CD4-positive, alpha-beta T cell treated with Interleukin-17A for 4 hours (primary cell): ENCODE results near the gene ADAMTS5.

Source experiments
- DNase-seq: peaks from one replicate; pipeline ENCODE4 v3.0.0-alpha.2; 2020; ENCODE audit warnings: mixed read lengths

Gene ADAMTS5

DNA sequence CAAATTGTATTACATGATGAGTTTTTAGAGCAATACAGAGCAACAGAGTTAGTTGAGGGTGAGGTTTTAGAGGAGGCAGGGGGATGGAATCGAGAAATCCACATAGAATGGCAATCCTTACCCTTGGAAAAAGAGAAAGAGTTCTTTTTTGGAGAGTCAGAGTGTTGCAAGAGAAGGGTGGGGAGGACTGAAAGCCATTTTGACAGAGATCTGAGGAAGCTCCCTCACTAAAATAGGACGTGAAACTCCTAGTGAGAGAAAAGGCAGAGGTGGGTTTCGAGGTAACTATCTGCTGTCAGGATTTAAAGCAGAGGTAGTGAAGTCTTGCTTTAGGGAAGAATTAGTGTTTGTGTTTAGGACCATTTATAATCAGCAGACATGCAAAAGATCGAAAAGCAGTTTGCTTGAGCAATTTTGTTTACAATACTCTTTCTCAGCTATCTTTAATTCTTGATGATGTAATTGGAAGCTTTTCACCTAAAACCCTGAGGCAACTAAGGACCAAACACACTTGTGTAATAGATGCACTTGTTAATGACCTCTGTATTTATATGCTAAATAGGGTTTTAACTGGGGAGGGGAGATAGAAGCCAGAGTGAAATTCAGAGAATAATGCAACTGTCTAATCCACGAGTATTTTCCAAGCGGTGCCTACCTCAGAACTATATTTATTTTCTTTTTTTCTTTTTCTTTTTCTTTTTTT is 20.0 kb downstream of the ADAMTS5 start:
- DNase-seq, result no peak

DNA sequence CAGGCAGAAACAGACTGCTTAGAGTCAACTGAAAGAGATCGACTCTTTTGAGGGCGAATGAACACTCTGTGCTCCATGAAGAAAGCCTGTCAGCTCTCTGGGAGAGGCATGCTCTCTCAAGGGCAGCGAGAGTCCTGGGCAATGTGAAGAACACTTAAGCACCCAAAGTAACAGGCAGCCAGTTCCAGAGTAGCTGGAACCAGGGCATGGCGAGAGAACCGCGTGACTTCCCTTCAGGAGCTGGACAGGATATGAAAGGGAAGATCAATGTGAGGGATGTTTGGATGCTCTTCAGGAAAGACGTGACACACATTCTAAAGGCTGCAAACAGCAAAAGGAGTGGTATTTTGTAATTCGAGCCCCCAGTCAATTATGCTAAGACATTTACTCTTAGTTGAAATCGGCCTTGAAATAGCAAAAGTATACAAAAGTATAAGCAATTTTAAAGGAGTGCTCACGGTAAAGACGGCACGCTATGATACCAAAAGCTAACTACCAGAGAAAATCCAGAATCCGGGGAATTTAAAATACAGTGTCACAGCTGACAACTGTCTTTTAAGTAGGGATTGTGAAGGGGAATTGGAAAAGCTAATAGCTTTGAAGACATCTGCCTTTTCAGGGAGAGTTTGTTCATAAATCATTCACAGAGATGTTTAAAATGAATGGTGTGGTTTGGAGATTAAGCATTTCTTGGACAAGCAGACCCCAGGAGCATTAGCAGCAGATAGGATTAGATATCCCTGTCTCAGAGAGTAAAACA is 20.8 kb downstream of the ADAMTS5 start:
- DNase-seq, result no peak

DNA sequence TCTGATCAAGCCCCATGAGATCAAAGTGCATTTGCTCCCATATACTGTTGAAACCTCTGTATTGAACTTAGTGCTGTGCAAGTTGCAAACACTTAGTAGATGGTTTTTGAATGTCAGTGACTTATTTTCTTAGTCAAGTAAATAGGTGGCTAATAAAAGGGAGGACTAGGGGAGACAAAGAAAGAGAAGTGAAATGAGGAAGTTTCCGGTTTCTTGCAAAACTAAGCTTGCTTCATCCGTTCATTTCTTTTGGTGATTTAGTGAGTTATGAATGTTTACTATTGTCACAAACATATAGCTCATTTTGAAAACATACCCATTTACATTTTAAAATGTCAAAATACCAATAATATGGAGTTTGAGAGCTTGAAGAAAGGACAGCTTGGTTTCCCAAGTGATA is 23.0 kb downstream of the ADAMTS5 start:
- DNase-seq, result no peak

DNA sequence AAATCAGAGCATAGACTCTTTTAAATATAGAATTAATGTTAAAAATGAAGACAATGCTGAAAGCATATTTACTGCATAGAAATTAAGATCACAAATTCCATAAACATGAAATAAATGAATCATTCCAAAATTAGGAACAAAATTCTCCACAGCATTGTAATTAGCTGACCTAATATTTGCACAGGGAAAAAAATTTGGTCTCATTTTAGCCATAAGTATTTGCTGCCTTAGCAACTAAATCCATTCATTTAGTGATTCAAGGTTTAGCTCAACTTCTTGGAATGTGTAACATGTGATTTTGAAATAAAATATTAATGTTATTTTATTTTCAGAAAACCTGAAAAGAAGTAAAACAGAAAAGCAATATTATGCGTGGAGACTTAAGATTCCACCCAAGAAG is 25.5 kb downstream of the ADAMTS5 start:
- DNase-seq, result no peak

DNA sequence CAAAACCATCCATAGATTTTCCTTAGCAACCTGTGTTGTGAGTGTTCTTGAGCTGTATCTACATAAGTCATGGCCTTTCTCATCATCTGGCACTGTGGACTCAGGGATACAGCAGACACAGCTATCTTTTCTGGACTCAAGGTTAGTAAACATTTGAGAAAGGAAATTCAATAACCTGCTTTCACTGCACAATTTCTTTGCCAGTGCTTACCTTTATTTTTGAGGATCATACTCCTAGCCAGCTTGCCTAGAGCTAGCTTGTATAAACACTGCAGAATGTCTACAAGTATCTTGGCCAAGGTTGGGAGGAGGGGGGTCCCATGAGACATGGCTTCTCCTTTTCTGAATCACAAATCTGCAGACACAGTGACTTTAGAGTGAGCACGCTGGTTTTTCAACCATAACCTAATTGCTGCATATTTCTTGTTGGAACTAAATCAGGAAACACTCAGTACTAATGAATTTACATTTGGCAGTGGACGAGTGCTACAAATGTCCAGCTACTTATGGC is 27.2 kb downstream of the ADAMTS5 start:
- DNase-seq, result no peak

DNA sequence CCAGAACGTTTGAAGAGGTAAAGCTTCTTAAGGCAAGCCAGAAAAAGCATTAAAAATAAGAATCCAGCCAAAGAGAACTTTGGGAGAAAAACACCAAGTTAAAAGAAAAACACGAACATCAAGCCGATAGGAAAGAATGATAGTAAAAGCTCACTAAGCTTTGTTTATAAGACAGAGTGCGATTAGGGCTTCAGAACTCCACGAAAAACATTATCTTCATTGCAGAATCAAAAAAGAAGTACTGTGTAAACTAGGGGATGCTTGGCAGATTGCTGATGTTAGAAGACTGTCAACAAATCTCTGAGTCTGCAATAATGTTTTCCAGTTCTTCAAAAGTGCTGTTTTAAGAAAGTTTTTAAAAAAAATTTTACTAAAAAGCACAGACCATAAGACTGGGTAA is 30.2 kb downstream of the ADAMTS5 start:
- no peak for DNase-seq

DNA sequence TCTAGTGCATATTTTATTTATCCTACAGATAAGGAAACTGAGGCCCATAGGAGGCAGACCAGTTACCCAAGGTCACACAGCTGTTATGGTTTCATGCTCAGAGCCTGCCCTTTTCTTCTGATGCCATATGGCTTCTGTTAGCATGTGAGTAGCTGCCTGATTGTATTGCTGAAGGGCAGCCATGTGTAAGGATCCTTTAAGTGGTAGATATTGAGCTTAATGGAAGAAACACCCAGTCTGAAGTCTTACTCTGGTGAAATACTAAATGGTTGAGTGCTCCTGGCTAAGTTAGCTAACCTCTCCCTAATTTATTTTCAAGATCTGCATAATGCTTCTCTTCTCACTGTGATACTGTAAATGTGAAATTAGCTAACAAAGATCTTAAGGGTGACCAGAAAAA is 30.9 kb downstream of the ADAMTS5 start:
- DNase-seq, result no peak

DNA sequence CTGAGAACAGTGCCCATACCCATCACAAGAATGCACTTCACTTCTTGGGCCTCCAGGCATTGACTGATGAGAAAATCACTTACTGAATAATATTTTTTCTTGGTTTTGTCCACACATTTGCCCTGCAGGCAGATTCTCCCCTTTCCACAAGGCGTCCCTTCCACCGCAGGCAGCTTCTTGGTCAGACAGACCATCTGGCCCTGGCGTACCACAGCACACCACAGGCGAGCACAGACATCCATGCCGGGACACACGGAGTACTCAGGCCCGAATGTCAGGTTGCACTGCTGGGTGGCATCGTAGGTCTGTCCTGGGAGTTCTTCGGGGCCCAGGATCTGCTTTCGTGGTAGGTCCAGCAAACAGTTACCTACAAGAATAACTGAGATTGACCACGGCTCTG is 32.5 kb downstream of the ADAMTS5 start:
- DNase-seq, result no peak

DNA sequence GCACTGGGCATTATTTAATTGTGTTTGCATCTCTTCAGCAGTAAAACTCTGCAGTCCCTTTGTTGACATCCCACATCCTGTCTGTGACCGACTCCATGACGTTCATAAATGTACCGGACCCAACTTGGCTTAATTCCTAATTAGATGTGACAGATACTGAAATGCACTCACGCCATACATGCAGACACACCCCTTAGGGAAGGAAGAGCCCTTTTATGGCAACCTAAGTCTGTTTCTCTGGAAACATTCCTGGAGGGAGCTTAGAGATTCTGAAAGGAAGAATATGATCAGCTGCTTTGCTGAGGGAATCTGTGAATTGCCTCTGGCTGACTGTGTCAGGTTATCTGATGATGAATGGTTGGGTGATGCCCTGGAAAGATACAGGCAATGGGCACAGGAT is 33.4 kb downstream of the ADAMTS5 start:
- DNase-seq, result no peak

DNA sequence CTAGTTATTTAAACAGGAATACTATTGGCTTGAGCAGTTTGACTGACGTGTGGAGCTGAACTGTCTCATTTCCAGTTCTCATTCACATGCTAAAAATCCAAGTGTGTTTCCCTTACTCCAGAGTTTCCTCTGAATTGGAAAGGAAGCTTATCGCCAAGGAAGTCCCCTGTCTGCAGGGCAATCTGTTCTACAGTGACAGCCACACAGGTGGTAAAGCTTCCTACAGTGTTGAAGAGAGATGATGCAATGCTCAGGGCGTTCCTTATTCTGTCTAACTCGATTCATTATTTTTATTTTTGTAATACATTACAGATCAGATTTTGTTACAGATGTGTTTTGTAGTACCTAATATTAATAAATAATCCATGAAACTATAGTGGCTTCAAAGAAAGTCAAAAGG is 41.3 kb downstream of the ADAMTS5 start:
- DNase-seq, result no peak

DNA sequence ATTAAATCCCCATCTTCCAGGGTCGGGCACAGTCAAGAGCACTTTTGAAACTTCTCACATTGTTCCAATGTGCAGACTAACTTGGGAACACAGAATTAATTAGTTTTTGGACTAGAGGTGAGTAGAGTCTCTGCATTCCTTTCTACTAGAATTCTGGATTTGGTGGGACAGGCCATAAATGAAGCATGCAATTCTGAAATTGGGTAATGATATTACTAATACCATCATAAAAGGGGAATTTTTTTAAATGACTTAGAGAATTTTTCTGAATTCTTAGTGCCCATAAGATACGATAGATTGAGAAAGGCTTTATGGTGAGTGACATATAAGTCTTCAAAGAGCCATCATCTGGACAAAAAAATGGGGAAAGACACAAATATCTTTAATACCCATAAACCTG is 41.8 kb downstream of the ADAMTS5 start:
- DNase-seq, result no peak

DNA sequence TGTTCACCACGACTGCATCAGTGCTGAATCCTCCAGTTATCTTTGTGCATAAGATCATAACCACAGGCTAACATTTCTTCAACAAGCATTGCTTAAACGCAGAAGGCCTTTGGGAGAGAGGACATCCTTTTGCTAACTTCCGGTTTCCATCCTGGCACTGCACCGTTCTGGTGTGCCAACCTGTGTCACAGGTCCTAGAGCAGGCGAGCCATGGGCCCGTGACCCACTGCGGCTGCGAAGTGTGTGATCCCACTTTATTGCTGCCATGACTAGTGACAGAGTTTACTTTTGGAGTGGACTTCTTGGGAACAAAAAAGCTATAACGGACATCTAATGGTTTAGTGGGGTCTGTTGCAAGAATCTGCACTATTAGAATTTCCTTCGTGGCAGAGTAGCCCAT is 42.9 kb downstream of the ADAMTS5 start:
- no peak for DNase-seq

DNA sequence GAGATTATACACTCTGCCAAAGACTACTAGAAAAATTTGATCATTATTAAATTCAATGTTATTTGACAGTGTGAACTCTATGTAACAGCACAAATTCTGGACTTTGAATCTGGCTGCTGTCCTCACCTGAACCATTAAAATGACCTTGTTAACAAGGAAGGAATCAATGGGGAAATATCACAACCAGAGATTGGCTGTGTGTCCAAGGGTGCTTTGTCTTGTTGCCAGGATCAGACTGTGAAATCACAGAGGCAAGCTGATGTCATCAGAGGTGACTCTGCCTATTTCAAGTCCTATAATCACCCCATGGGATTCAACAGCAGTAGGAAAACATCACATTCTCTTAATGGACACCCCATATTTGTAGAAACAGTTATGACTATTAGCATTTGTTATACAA is 46.8 kb downstream of the ADAMTS5 start:
- DNase-seq, result no peak

DNA sequence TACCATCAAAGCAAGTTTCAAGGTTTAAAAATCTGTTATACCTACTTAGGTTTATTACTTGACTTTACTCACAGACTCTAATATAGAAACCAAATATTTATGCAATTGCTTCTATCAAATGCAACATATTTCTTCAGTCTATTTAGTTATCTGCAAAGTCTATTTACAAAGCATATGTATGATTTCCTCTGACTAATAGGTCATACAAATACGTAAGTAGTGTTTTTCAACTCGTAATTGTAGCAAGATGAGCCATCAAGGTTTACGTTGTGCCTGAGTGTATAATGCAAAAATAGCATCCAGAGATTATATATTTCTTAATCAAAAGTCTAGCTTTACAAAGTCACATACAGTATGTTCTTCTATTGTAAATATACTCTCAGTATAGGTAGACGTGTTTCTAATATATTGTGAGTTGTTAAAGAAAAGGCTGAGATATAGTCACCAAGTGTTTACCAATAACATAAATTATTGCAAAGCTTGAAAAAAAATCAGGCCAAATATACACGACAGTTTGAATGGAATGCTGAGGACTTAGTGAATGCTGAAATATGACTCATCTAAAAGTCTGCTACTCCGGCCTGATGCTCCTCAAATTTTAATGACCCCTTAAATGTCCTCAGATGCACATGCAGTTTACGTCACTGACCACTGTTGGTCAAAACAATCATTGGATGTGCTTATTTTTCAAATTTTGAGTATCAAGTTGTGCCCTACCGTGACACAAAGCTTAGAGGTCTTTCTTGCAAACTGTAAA is 48.4 kb downstream of the ADAMTS5 start:
- no peak for DNase-seq

DNA sequence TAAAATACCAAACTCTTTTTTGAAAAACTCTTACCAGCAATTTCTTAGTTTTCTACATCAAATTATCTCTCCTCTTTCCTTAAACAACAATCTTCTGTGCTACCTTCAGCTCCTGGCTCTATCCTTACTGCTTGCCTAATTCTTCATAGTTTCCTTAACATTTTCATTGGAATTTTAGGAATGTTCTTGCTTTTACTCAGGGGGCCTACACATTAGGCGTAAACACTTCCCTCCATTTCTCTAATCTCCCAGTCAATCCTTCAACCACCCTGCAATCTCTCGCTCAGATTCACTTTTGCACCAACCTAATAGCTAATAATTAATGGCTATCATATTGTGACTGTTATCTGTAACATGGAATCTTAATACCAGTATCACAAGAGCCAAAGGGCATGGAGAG is 50.1 kb downstream of the ADAMTS5 start:
- no peak for DNase-seq

DNA sequence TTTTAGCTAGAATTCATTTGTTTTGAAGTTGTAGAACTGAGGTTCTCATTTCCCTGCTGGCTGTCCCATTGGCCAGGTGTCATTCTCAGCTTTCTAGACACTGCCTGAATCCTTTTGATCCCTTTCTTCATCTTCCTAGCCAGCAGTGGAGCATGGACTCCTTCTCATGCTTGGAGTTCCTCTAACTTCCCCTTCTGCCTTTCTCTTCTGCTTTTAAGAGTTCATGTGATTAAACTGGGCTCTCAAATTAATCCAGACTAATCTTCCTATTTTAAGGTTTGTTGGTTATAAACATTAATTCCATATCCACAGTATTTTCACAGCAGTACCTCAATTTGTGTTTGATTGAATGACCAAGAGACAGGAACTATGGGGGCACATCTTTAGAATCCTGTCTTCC is 52.3 kb downstream of the ADAMTS5 start:
- DNase-seq, result no peak

DNA sequence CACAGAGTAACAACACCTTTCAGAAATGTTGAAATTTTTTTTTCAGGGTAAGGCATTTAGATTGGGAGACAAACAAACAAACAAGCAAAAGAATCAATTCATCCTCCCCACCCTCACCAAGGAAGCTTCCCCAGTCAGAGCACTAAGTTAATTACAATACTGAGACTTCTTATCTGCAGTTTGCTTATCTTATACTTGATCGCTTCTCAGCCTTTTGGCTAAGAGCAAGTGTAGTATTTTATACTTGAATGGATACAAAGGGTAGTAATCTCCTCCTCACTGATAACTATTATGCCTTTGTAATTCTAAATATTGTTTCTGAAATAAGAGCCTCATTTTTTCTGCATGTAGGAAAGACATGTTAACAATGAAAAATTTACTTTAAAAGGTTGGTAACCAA is 54.4 kb downstream of the ADAMTS5 start:
- DNase-seq, result no peak

DNA sequence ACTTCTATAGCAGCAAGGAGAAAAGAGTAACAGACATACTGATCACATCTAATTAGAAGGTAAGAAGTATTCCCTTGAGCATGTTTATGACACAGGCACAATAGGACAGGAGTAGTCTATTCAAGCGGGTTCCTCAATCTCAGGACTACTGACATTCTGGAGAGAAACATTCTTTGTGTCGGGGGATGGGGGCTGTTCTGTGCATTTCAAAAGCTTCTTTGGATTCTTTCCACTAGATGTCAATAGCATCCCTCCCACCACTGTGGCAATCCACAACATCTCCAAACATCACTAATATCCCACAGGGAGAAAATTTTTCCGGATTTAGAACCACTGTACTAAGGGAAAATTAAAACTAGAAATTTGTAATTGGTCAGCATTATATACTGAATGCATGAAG is 56.9 kb downstream of the ADAMTS5 start:
- DNase-seq, result no peak

DNA sequence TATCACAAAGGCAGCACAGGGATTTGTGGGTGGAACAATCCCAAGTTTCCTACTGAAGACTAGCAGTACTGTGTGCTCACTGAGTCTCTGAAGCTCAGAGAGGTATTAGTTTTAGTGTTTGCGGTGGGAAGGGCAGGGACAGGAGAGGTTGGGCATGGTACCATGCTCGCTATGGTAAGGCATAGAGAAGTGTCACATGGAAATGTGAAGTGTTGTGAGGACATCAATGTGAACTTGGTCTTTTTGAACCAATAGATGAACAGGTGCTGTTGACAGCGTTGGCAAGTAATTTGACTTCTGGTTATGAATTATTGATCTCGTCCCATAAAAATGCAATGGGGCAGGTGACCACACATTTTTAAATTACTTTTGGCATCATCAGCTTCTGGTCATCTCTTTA is 65.9 kb downstream of the ADAMTS5 start:
- no peak for DNase-seq

DNA sequence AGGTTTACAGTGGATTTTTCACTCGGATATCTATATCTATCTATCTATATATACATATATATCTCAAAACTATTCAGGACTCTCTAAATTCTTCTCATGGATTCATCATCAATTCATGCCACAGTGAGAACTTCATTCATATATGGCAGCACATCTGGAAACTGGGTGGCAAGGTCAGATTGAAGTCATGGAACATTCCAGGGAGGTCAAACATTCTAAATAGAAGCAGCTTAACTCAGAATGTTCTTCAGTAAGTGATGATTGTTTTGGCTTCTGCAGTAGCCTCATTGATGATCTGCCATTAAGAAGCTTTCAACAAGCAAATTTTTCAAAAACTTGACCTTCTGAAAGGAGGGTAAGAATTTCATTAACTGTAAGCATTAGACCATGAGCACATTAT is 74.7 kb downstream of the ADAMTS5 start:
- no peak for DNase-seq

DNA sequence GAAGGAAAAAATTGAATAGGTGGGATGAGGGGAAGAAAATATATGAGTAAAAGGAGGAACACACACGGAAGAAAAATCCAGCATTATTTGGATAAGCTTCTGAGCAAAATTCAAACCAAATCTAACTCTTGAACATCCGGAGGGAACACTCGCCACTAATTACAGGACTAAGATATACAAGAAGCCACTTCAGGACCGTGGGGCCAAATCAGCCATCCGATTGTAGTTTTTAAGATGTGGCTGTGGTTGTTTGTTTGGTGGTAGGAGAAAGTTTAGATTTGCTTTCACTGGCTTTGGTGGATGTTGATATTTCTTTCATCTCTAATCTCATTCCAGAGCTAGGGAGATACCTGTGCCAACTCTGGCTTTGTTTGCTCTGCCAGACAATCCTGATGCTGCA is 78.0 kb downstream of the ADAMTS5 start:
- DNase-seq, result no peak

DNA sequence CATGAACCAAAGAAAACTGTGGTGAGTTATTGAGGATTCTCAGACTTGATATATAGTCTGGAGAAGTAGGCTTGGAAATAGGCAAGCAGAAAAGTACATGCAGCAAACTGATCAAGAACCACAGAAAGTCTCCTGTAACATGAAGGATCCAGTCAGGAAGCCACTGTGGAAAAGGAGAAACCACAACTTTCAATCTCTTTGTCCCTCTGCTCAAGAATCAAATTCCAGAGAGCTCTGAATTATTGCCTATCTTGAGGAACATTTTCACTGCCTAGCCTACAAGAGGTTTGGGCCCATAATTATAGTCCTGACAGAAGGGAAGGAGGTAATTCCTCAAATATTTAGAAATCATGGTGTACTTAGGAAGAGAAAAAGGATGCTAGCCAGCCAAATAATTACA is 78.6 kb downstream of the ADAMTS5 start:
- no peak for DNase-seq

DNA sequence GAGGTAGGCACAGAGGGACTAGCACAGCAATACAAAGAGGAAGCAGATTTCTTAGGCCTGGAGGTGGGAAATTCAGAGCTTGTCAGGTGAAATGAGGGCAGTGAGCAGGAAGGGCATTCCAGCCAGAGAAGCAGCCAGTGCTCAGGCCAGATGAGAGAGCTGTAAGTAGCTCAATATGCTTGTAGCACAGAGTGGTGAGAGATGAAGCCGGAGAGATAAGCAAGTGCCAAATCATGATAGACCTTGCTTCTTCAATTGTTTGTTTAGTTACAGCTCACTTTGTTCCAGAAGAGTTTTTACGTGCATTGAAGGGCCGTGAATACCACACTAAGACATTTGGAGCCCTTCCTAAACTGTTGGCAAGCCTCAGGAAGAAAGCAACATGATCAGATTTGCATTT is 79.6 kb downstream of the ADAMTS5 start:
- DNase-seq, result no peak

DNA sequence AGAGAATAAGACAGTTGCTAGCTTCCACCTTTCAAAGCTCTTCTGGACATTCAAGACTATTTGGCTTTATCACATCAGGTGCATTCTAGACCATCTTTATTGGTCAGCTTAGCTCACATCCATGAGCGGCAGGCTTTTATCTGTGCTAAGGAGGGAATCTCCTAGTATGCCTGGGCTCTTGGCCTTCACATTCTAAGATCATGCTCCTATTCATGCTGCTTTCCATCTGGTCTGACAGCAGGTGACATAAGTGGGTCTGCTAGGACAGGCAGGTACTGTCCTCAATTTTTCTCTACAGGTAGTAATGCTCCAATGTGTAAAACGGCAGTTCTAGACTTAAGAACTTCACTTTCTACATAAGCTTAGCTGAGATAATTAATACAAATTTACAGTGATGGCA is 82.5 kb downstream of the ADAMTS5 start:
- DNase-seq, result no peak
